SJCRH30 (cell line): ENCODE data around the gene FNBP1. TPM values are rescaled to one million over a fixed set of nuclear protein-coding genes. Genes with fewer than 3 reads are reported as not detected.

ENCODE experiments used
- DNase-seq, 2 experiments: peaks; one replicate each; pipeline ENCODE4 v3.0.0-alpha.2; 2015 to 2020
- H3K27ac ChIP-seq: fragments of 250-450 bp; sonication (Bioruptor Pico); 2 replicates; pipeline ENCODE4 v1.5.1; 2020; ENCODE audit warnings: mild to moderate bottlenecking, moderate library complexity
- H3K27me3 ChIP-seq: fragments of 250-450 bp; sonication (Bioruptor Pico); 2 replicates; pipeline ENCODE4 v1.5.1; 2020; ENCODE audit warnings: mild to moderate bottlenecking, moderate library complexity
- H3K36me3 ChIP-seq: fragments of 250-450 bp; sonication (Bioruptor Pico); 2 replicates; pipeline ENCODE4 v1.5.1; 2020; ENCODE audit warnings: mild to moderate bottlenecking, moderate library complexity
- H3K4me1 ChIP-seq: fragments of 250-450 bp; sonication (Bioruptor Pico); 2 replicates; pipeline ENCODE4 v1.5.1; 2020; ENCODE audit warnings: mild to moderate bottlenecking, moderate library complexity
- H3K4me3 ChIP-seq: fragments of 250-450 bp; sonication (Bioruptor Pico); 2 replicates; pipeline ENCODE4 v1.5.1; 2020; ENCODE audit warnings: mild to moderate bottlenecking, moderate library complexity
- H3K9me3 ChIP-seq: fragments of 250-450 bp; sonication (Bioruptor Pico); replicated peaks from 2 replicates; pipeline ENCODE4 v1.5.1; 2020; ENCODE audit warnings: mild to moderate bottlenecking, moderate library complexity
- total RNA-seq: library from RNA; depleted of rRNA; stranded (reverse); fragments of >200 nt; shearing (Covaris generic); gene quantifications from 2 replicates; pipeline ENCODE4 v1.2.3, GENCODE V29; 2014

The FNBP1 gene
- total RNA-seq, 1 experiment from 2014 or later = 56.9 TPM

DNA sequence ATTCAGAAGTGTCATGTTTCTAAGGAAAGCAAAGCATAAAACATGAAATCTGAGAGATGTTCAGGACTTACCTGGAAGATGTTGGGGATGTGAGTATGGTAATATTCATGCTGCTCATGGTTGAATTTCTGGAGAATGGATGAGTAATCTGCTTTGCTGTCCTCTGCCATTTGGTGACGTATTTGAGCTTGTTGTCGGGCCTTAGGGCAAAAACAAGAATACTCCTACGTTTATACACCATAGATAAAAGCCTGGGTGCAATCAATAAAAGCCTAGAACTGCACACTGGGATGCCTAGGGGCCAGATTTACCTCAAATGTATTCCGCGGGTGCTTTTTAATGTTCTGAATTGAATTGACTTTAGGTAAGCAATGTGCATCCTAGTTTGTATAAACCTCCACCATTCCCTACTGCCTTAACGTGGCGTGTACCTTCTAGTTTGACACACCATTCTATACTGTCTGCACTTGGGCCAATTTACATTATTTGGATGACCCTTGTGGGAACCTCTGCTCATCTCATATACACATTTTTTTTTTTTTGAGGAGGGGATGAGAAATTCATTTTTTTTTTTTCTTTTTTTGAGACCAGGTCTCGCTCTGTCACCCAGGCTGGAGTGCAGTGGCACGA is 113.4 kb downstream of the FNBP1 start:
- DNase-seq = no peak
- H3K27ac ChIP-seq = no peak overlapping the region

GRCh38 chr9:129923589-129923988 is 119.4 kb downstream of the FNBP1 start:
- DNase-seq = no peak
- Histone ChIP-seq H3K27me3 (no peaks in the 10 kb centered on the region), H3K9me3 (no peaks in the 10 kb centered on the region), H3K4me3 (no peak overlapping the region), H3K4me1 (peaks cover 4% of the 10 kb centered on the region), H3K27ac (no peak overlapping the region), H3K36me3 (peaks cover 16% of the 10 kb centered on the region)

More for the DNA sequence above, 113.4 kb downstream of the FNBP1 start:
- no peaks in the 10 kb centered on the region for H3K27me3 ChIP-seq
- H3K4me1 ChIP-seq = peaks cover 24% of the 10 kb centered on the region
- H3K36me3 ChIP-seq = peaks cover 12% of the 10 kb centered on the region
- no peak overlapping the region for H3K4me3 ChIP-seq
- H3K9me3 ChIP-seq = no peaks in the 10 kb centered on the region

GRCh38 chr9:129921905-129922304 is 121.1 kb downstream of the FNBP1 start:
- peaks cover 14% of the 10 kb centered on the region for H3K36me3 ChIP-seq
- H3K9me3 ChIP-seq = no peaks in the 10 kb centered on the region
- H3K27me3 ChIP-seq = no peaks in the 10 kb centered on the region
- no peak for DNase-seq
- H3K27ac ChIP-seq = no peak overlapping the region
- H3K4me1 ChIP-seq = peaks cover 13% of the 10 kb centered on the region
- H3K4me3 ChIP-seq = no peak overlapping the region

DNA sequence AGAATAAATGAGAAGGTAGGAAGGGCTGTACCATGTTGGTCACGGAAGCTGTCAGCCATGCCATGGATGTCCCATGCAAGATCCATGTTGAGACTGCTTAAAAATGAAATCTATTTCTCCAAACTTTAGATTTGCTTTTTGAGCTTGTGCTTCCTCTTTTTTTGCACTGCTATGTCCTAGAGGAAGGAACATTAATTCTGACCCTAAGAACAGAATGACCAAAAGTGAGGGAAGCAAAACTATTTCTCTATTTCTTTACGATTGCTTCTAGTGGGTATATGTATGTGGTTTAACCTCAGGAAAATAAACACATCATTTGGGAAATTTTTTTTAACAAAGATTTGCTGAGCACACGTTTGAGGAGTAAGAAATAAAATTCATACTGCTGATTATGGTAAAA is 123.1 kb downstream of the FNBP1 start:
- H3K27me3 ChIP-seq = no peaks in the 10 kb centered on the region
- no peak for DNase-seq
- peaks cover 15% of the 10 kb centered on the region for H3K4me1 ChIP-seq
- no peaks in the 10 kb centered on the region for H3K9me3 ChIP-seq
- peaks cover 4% of the 10 kb centered on the region; the same call in 1 of the 2 replicates for H3K36me3 ChIP-seq
- H3K27ac ChIP-seq = no peak overlapping the region
- no peak overlapping the region for H3K4me3 ChIP-seq

- Histone ChIP-seq H3K27me3 (no peaks in the 10 kb centered on the region), H3K9me3 (no peaks in the 10 kb centered on the region), H3K4me3 (no peak overlapping the region), H3K27ac (peak overlapping the region; percentile 69), H3K36me3 (peaks cover 3% of the 10 kb centered on the region; the same call in 1 of the 2 replicates), H3K4me1 (peaks cover 17% of the 10 kb centered on the region)
- DNase-seq = no peak
Measured at GRCh38 chr9:129919277-129919676, 123.7 kb downstream of the FNBP1 start.

DNA sequence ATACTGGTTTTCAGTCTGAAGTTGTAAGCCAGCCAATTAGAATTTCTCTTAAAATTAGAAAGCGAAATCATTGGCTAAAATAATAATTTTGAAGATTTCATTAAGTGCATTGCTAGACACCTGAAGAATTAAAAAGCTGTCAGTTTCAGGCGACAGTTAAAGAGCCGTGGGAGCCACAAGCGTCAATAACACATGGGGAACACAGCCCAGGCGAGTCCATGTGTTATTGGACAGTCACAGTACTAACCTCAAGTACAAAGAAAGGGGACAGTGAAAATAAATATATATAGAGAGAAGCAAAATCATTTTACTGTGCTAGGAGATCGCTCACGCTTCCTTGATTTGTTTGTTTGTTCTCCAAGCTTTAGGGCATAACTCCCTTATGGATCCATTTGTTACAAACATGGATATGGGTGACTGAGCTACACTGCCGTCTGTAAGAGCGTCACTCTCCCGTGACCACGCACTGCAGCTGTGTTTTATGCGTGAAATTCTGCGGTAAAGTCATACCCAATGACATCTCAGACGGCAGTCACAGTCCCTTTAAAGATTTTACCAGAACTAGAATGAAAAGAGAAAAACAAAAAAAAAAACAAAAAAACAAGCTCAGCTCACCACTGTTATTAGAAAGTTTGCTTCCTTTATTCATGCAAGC is 124.6 kb downstream of the FNBP1 start:
- no peaks in the 10 kb centered on the region for H3K27me3 ChIP-seq
- H3K4me1 ChIP-seq = peaks cover 17% of the 10 kb centered on the region
- peak; percentile 45 to 71 for DNase-seq
- H3K36me3 ChIP-seq = no peaks in the 10 kb centered on the region; the same call in 1 of the 2 replicates
- H3K4me3 ChIP-seq = no peak overlapping the region
- no peaks in the 10 kb centered on the region for H3K9me3 ChIP-seq
- H3K27ac ChIP-seq = peak overlapping the region; percentile 69

DNA sequence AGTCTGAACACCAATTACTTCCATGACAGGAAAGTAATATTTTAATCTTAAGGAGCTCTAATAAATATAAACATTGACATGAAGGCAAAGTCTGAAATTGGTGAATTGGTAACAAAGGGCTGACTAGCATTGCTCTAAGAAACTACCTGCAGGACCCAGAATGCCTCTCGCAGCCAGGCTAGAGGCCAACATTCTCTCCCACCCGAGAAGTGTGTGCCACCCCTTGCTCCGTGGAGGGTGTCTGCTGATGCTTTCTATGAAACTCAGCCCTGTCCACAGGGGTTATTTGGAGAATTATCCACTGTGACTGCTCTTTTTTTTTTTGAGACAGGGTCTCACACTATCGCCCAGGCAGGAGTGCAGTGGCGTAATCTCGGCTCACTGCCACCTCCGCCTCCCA is 126.3 kb downstream of the FNBP1 start:
- H3K9me3 ChIP-seq = no peaks in the 10 kb centered on the region
- H3K36me3 ChIP-seq = no peaks in the 10 kb centered on the region; the same call in 1 of the 2 replicates
- H3K27ac ChIP-seq = no peak overlapping the region
- peaks cover 17% of the 10 kb centered on the region for H3K4me1 ChIP-seq
- no peak for DNase-seq
- no peak overlapping the region for H3K4me3 ChIP-seq
- no peaks in the 10 kb centered on the region for H3K27me3 ChIP-seq

GRCh38 chr9:129914051-129914450 is 128.9 kb downstream of the FNBP1 start:
- no peaks in the 10 kb centered on the region for H3K27me3 ChIP-seq
- no peak for DNase-seq
- no peaks in the 10 kb centered on the region for H3K9me3 ChIP-seq
- no peak overlapping the region for H3K4me3 ChIP-seq
- H3K27ac ChIP-seq = no peak overlapping the region
- peaks cover 16% of the 10 kb centered on the region for H3K4me1 ChIP-seq
- H3K36me3 ChIP-seq = no peaks in the 10 kb centered on the region

GRCh38 chr9:129910628-129911567 is 132.1 kb downstream of the FNBP1 start:
- Histone ChIP-seq H3K27me3 (no peaks in the 10 kb centered on the region), H3K4me1 (peaks cover 3% of the 10 kb centered on the region; the same call in 1 of the 2 replicates), H3K27ac (no peak overlapping the region), H3K36me3 (peaks cover 4% of the 10 kb centered on the region; the same call in 1 of the 2 replicates), H3K4me3 (no peak overlapping the region), H3K9me3 (no peaks in the 10 kb centered on the region)
- DNase-seq = peak; percentile 34 to 46

- H3K9me3 ChIP-seq = no peaks in the 10 kb centered on the region
- DNase-seq = no peak
- peaks cover 6% of the 10 kb centered on the region; the same call in 1 of the 2 replicates for H3K36me3 ChIP-seq
- no peak overlapping the region for H3K4me3 ChIP-seq
- H3K27ac ChIP-seq = no peak overlapping the region
- peaks cover 2% of the 10 kb centered on the region; the same call in 1 of the 2 replicates for H3K4me1 ChIP-seq
- no peaks in the 10 kb centered on the region for H3K27me3 ChIP-seq
Measured at GRCh38 chr9:129909851-129910250, 133.1 kb downstream of the FNBP1 start.

DNA sequence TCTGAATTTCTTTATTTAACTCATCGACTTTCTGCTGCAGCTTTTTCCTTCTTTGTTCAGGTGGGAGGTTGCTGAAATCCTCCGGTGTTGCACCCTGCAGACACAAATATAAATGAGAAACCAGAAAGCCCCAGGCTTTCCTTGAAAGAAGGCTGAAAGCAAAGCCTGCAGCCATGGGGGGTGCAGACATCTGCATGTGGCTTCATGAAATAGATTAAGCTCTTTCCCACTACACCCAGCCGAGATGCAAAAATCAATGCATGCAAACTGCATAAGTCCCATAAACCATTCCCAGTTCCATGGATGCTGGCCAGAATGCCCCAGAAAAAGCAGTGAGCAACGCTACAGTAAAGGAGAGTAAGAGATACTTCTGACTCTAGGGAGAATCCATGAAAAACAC is 134.1 kb downstream of the FNBP1 start:
- Histone ChIP-seq H3K27ac (no peak overlapping the region), H3K36me3 (peaks cover 6% of the 10 kb centered on the region; the same call in 1 of the 2 replicates), H3K9me3 (no peaks in the 10 kb centered on the region), H3K4me1 (no peaks in the 10 kb centered on the region), H3K27me3 (no peaks in the 10 kb centered on the region), H3K4me3 (no peak overlapping the region)
- DNase-seq = no peak

GRCh38 chr9:129907201-129907600 is 135.8 kb downstream of the FNBP1 start:
- Histone ChIP-seq H3K27ac (no peak overlapping the region), H3K36me3 (peaks cover 12% of the 10 kb centered on the region), H3K9me3 (no peaks in the 10 kb centered on the region), H3K4me1 (no peaks in the 10 kb centered on the region), H3K27me3 (no peaks in the 10 kb centered on the region), H3K4me3 (no peak overlapping the region)
- DNase-seq = no peak

GRCh38 chr9:129906298-129906697 is 136.7 kb downstream of the FNBP1 start:
- Histone ChIP-seq H3K27ac (no peak overlapping the region), H3K9me3 (no peaks in the 10 kb centered on the region), H3K4me3 (no peak overlapping the region), H3K27me3 (no peaks in the 10 kb centered on the region), H3K4me1 (no peaks in the 10 kb centered on the region), H3K36me3 (peaks cover 17% of the 10 kb centered on the region)
- no peak for DNase-seq

DNA sequence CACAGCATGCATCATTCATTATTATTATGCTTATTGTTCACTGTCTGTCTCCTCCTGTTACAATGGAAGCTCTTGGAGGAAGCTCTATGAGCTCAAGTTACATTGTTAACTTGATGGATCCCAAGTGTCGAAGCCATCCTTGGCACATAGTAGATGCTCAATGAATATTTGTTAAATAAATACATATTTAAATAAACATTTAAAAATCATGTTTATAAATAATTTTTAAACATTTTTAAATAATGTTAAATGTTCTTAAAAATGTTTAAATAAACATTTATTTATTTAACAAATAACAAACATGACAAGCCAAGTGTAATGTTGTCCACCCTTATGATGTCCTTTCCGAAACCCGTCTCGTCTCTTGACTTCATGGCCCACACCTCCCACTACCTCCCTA is 138.3 kb downstream of the FNBP1 start:
- Histone ChIP-seq H3K27ac (no peak overlapping the region), H3K9me3 (no peaks in the 10 kb centered on the region), H3K4me3 (no peak overlapping the region), H3K27me3 (no peaks in the 10 kb centered on the region), H3K4me1 (no peaks in the 10 kb centered on the region), H3K36me3 (peaks cover 17% of the 10 kb centered on the region)
- DNase-seq = no peak

- no peak overlapping the region for H3K27ac ChIP-seq
- H3K27me3 ChIP-seq = no peaks in the 10 kb centered on the region
- DNase-seq = no peak
- H3K4me1 ChIP-seq = no peaks in the 10 kb centered on the region
- H3K9me3 ChIP-seq = no peaks in the 10 kb centered on the region
- peaks cover 24% of the 10 kb centered on the region for H3K36me3 ChIP-seq
- H3K4me3 ChIP-seq = no peak overlapping the region
Measured at GRCh38 chr9:129902740-129903134, 140.3 kb downstream of the FNBP1 start.
